Endothelial cell of umbilical vein (primary cell): Measurements from ENCODE around the gene ALDH2. TPM values are rescaled to one million over a fixed set of nuclear protein-coding genes. Genes with fewer than 3 reads are reported as not detected.

ENCODE experiments used
- BruUV-seq: library from RNA; stranded (reverse); fragments of 400-500 nt; replicated peaks from 2 replicates; lab custom pipeline; 2021; lab: Mats Ljungman, UMichigan
- CTCF ChIA-PET: fragments of 300-600, 350-600 bp; sonication (Branson Sonifier 250); formaldehyde crosslinking; loops from one replicate; lab custom pipeline; 2021; ENCODE audit warnings: antibody characterized with exemption, inconsistent platforms; lab: Charles Lee
- POLR2A ChIA-PET: fragments of 300-600, 350-600 bp; sonication (Branson Sonifier 250); formaldehyde crosslinking; loops from one replicate; lab custom pipeline; 2021; ENCODE audit warnings: antibody characterized with exemption, inconsistent platforms; lab: Charles Lee
- DNase-seq: peaks from one replicate; pipeline ENCODE4 v3.0.0-alpha.2; 2011; ENCODE audit warnings: low read depth, low spot score
- FAIRE-seq: peaks from 2 replicates; lab custom pipeline; 2011; peaks lifted over from hg19 to GRCh38; lab: Jason Lieb, UNC
- H2AFZ ChIP-seq: 2 replicates; pipeline ENCODE4 v1.6.0; 2012; ENCODE audit warnings: low read depth, low read length, control low read depth, inconsistent platforms
- H3K27ac ChIP-seq: 2 replicates; pipeline ENCODE4 v1.5.1; 2011; ENCODE audit warnings: low read depth, mild to moderate bottlenecking, control low read depth, low read length, moderate library complexity; ENCODE audit not compliant: insufficient read depth
- H3K27me3 ChIP-seq, 2 experiments: 2 replicates each; pipeline versions ENCODE4 v1.6.0 to v1.6.1; 2011; ENCODE audit warnings: low read length in 2 of 2, mixed read lengths in 1 of 2; ENCODE audit not compliant: control insufficient read depth in 2 of 2, insufficient read depth in 2 of 2
- H3K36me3 ChIP-seq, 2 experiments: 2 replicates in 1 of 2; 3 replicates in 1 of 2; pipeline ENCODE4 v1.5.1; 2011; ENCODE audit warnings: low read length in 2 of 2, mild to moderate bottlenecking in 1 of 2, moderate library complexity in 1 of 2; ENCODE audit not compliant: control insufficient read depth in 2 of 2, insufficient read depth in 2 of 2; ENCODE audit errors: extremely low read depth in 1 of 2
- H3K4me1 ChIP-seq: 3 replicates; pipeline ENCODE4 v1.5.1; 2011; ENCODE audit warnings: mild to moderate bottlenecking, low read length; ENCODE audit not compliant: control insufficient read depth, insufficient read depth; ENCODE audit errors: extremely low read depth
- H3K4me2 ChIP-seq: 2 replicates; pipeline ENCODE4 v1.6.1; 2011; ENCODE audit warnings: low read length, control low read depth, mixed read lengths; ENCODE audit not compliant: insufficient read depth
- H3K4me3 ChIP-seq, 3 experiments: fragments of 200-600 bp in 1 of 3; sonication (generic), shearing (Covaris generic) in 1 of 3; replicated peaks in 1 of 3; 2 replicates each; pipeline ENCODE4 v1.5.1; 2011 to 2016; ENCODE audit warnings: control low read depth in 3 of 3, low read length in 3 of 3, mild to moderate bottlenecking in 2 of 3, inconsistent platforms in 1 of 3, low read depth in 1 of 3, moderate library complexity in 1 of 3; ENCODE audit not compliant: insufficient read depth in 1 of 3
- H3K79me2 ChIP-seq: 2 replicates; pipeline ENCODE4 v1.6.0; 2012; ENCODE audit warnings: low read length, inconsistent platforms; ENCODE audit not compliant: control insufficient read depth, insufficient read depth
- H3K9ac ChIP-seq: replicated peaks from 2 replicates; pipeline ENCODE3; 2011; ENCODE audit warnings: low read length, control low read depth; ENCODE audit not compliant: insufficient read depth; ENCODE audit errors: extremely low read depth
- H3K9me1 ChIP-seq: replicated peaks from 3 replicates; pipeline ENCODE4 v1.6.0; 2011; ENCODE audit warnings: mild to moderate bottlenecking, low read length; ENCODE audit not compliant: control insufficient read depth, insufficient read depth; ENCODE audit errors: extremely low read depth
- H3K9me3 ChIP-seq: replicated peaks from 2 replicates; pipeline ENCODE4 v1.5.1; 2012; ENCODE audit warnings: low read length, inconsistent platforms; ENCODE audit not compliant: control insufficient read depth, insufficient read depth
- H4K20me1 ChIP-seq: replicated peaks from 2 replicates; pipeline ENCODE3; 2011; ENCODE audit warnings: mild to moderate bottlenecking, low read length; ENCODE audit not compliant: control insufficient read depth, insufficient read depth; ENCODE audit errors: extremely low read depth
- CTCF ChIP-seq, 2 donors: IDR thresholded peaks; 1 replicate in 1 of 2; 2 replicates in 1 of 2; pipeline ENCODE4 v1.5.1; 2011; ENCODE audit warnings: low read length in 2 of 2, mild to moderate bottlenecking in 2 of 2, moderate library complexity in 2 of 2, control low read depth in 1 of 2, inconsistent platforms in 1 of 2, low read depth in 1 of 2; ENCODE audit not compliant: insufficient read depth in 1 of 2; ENCODE audit errors: extremely low read depth in 1 of 2
- EZH2 ChIP-seq: IDR thresholded peaks from 2 replicates; pipeline ENCODE4 v1.6.1; 2012; ENCODE audit warnings: borderline replicate concordance, low read depth, mild to moderate bottlenecking, moderate library complexity, low read length, inconsistent platforms; ENCODE audit not compliant: severe bottlenecking
- FOS ChIP-seq: IDR thresholded peaks from 2 replicates; pipeline ENCODE4 v1.6.1; 2011; ENCODE audit warnings: mild to moderate bottlenecking, low read length, moderate library complexity, borderline replicate concordance; ENCODE audit not compliant: insufficient read depth
- GATA2 ChIP-seq: IDR thresholded peaks from 2 replicates; pipeline ENCODE4 v1.7.0; 2011; ENCODE audit warnings: low read depth, mild to moderate bottlenecking, moderate library complexity, mixed read lengths, low read length; ENCODE audit not compliant: insufficient read length, insufficient read depth
- JUN ChIP-seq: IDR thresholded peaks from 2 replicates; pipeline ENCODE4 v1.6.1; 2011; ENCODE audit warnings: borderline replicate concordance, low read depth; ENCODE audit not compliant: insufficient read length, insufficient read depth
- MAX ChIP-seq: IDR thresholded peaks from 2 replicates; pipeline ENCODE4 v1.6.1; 2011; ENCODE audit not compliant: insufficient read depth, insufficient read length
- MYC ChIP-seq: IDR thresholded peaks from one replicate; pipeline ENCODE4 v1.6.1; 2011; ENCODE audit warnings: mild to moderate bottlenecking, low read depth, low read length
- POLR2A ChIP-seq: IDR thresholded peaks from 2 replicates; pipeline ENCODE4 v1.6.1; 2012; ENCODE audit warnings: low read depth, mild to moderate bottlenecking, control low read depth, low read length
- POLR2AphosphoS5 ChIP-seq: IDR thresholded peaks from 2 replicates; pipeline ENCODE4 v1.6.1; 2012; ENCODE audit warnings: low read depth, mild to moderate bottlenecking, control low read depth, low read length, moderate library complexity; ENCODE audit not compliant: insufficient read depth
- dilution Hi-C: fragments of 300-500 bp; cut with MboI; formaldehyde crosslinking; loops from one replicate; pipeline ENCODE4 v1.15.0; 2019; ENCODE audit warnings: low sequenced_read_pairs; ENCODE audit not compliant: extremely low pct_ligation_motif_present
- intact Hi-C: fragments of 100-400 bp; cut with micrococcal nuclease; formaldehyde crosslinking; loops from one replicate; pipeline ENCODE4 v1.10.0; 2022
- polyA plus RNA-seq, 4 experiments: library from polyadenylated mRNA; depleted of rRNA in 3 of 4; stranded (reverse) in 3 of 4; unstranded in 1 of 4; fragments of >200 nt; gene quantifications; 2 replicates each; pipeline versions ENCODE4 v1.2.1 to v1.2.3, GENCODE V29; 2011 to 2012; ENCODE audit warnings: missing spikeins in 1 of 4
- total RNA-seq: library from RNA; stranded (reverse); gene quantifications from 2 replicates; pipeline ENCODE4 v1.2.3, GENCODE V29; 2021

ALDH2 gene
- total and polyA plus RNA-seq, 2 donors (not counting 3 experiments of a cell fraction or from before 2014, with no cell fraction given): 69.5 to 86.5 TPM

- H3K4me3 ChIP-seq: no peak overlapping the region
- no peaks in the 10 kb centered on the region for H3K36me3 ChIP-seq
- H3K27ac ChIP-seq: no peak overlapping the region
- BruUV-seq: no TSS peak
- H3K79me2 ChIP-seq: no peaks in the 10 kb centered on the region
- TF ChIP-seq MAX: no peak
- TF ChIP-seq POLR2AphosphoS5: no peak
- no peak for TF ChIP-seq EZH2
- no peak for TF ChIP-seq JUN
- TF ChIP-seq POLR2A: no peak
- TF ChIP-seq FOS: no peak
- no peak for TF ChIP-seq GATA2
- no peak for TF ChIP-seq CTCF (IDR thresholded peaks at IDR 0.05; ENCODE audit: extremely low read depth in 1 of 2, insufficient read depth in 1 of 2, low read depth in 1 of 2, low read length in 2 of 2)
- TF ChIP-seq MYC: no peak
- peaks cover 16 to 27% of the 10 kb centered on the region in 2 experiments for H3K27me3 ChIP-seq
- no peak overlapping the region for H2AFZ ChIP-seq
- POLR2A ChIA-PET: no interaction called here
- intact Hi-C loops: loop anchor here (2.0 kb wide), 1 partner anchor 74 kb away; no protein-coding TSS in a partner anchor
- H3K9me3 ChIP-seq: no peaks in the 10 kb centered on the region
- dilution Hi-C loops: loop anchor here (25.0 kb wide), 1 partner anchor 136 kb away; the partner anchor contains the start of genes ACAD10 and BRAP
- no peak overlapping the region for H3K4me2 ChIP-seq
- no peaks in the 10 kb centered on the region for H3K4me1 ChIP-seq
- DNase-seq (no peak), FAIRE-seq (no peak)
- no peaks in the 10 kb centered on the region for H4K20me1 ChIP-seq
- H3K9ac ChIP-seq: no peak overlapping the region
- H3K9me1 ChIP-seq: no peaks in the 10 kb centered on the region
- CTCF ChIA-PET: interaction anchor here (1.0 to 3.3 kb wide), 3 partner anchors 10 to 588 kb away, joined by 3 to 12 read pairs (median 4); no protein-coding TSS in a partner anchor
Observed at GRCh38 chr12:111822886-111823285, 56.2 kb downstream of the ALDH2 start.
